GM21723 (cell line): ENCODE measurements around the gene MGLL.

Experiments used
- ATAC-seq: cut with Tn5 transposase; IDR thresholded peaks from one replicate; pipeline ENCODE4 v1.9.1; 2021; ENCODE audit warnings: mild to moderate bottlenecking, moderate library complexity; ENCODE audit not compliant: unreplicated experiment

MGLL gene

GRCh38 chr3:127761441-127761801, 60.9 kb downstream of the MGLL start:
- no peak for ATAC-seq

- no peak for ATAC-seq
These were observed 61.4 kb downstream of the MGLL start for GRCh38 chr3:127760791-127761440.

GRCh38 chr3:127760361-127760760, 62.0 kb downstream of the MGLL start:
- ATAC-seq: no peak

- no peak for ATAC-seq
These were observed 62.5 kb downstream of the MGLL start for GRCh38 chr3:127759826-127760225.

- ATAC-seq: no peak
These were observed 64.3 kb downstream of the MGLL start for GRCh38 chr3:127758013-127758412.

GRCh38 chr3:127755305-127755681, 67.0 kb downstream of the MGLL start:
- no peak for ATAC-seq

- no peak for ATAC-seq
These were observed 67.7 kb downstream of the MGLL start for GRCh38 chr3:127754411-127755304.

- no peak for ATAC-seq
These were observed 68.4 kb downstream of the MGLL start for GRCh38 chr3:127753898-127754410.

- ATAC-seq: no peak
These were observed 69.0 kb downstream of the MGLL start for GRCh38 chr3:127753338-127753737.

- ATAC-seq: no peak
These were observed 70.5 kb downstream of the MGLL start for GRCh38 chr3:127751782-127752181.

- no peak for ATAC-seq
These were observed 71.1 kb downstream of the MGLL start for GRCh38 chr3:127751163-127751621.

GRCh38 chr3:127750226-127751031, 71.9 kb downstream of the MGLL start:
- peak; percentile 28 for ATAC-seq

GRCh38 chr3:127749787-127750225, 72.5 kb downstream of the MGLL start:
- no peak for ATAC-seq

GRCh38 chr3:127749361-127749760, 73.0 kb downstream of the MGLL start:
- no peak for ATAC-seq

GRCh38 chr3:127748754-127749327, 73.5 kb downstream of the MGLL start:
- no peak for ATAC-seq

GRCh38 chr3:127747751-127748521, 74.4 kb downstream of the MGLL start:
- no peak for ATAC-seq

- no peak for ATAC-seq
These were observed 75.2 kb downstream of the MGLL start for GRCh38 chr3:127747066-127747465.

- ATAC-seq: no peak
These were observed 75.8 kb downstream of the MGLL start for GRCh38 chr3:127746400-127747057.

- no peak for ATAC-seq
These were observed 76.5 kb downstream of the MGLL start for GRCh38 chr3:127745656-127746399.
